Smooth muscle cell (in vitro differentiated cells): ENCODE data around the gene ESR1. TPM values are rescaled to one million over a fixed set of nuclear protein-coding genes. Genes with fewer than 3 reads are reported as not detected.

Experiments used
- DNase-seq: peaks from one replicate; lab custom pipeline; 2025; ENCODE audit not compliant: unreplicated experiment; lab: John Stamatoyannopoulos, UW
- H2AFZ ChIP-seq: fragments of 200-600 bp; sonication (generic); 2 replicates; pipeline ENCODE4 v1.6.0; 2016; ENCODE audit warnings: antibody characterized with exemption, low read depth, mild to moderate bottlenecking
- H3F3A ChIP-seq: fragments of 200-600 bp; sonication (generic); 2 replicates; pipeline ENCODE4 v1.6.0; 2017; ENCODE audit warnings: antibody characterized with exemption, low read depth
- H3K27ac ChIP-seq: fragments of 200-600 bp; sonication (generic); 2 replicates; pipeline ENCODE4 v1.5.1; 2016; ENCODE audit warnings: low read depth, mild to moderate bottlenecking
- H3K27me3 ChIP-seq: fragments of 200-600 bp; sonication (generic); 2 replicates; pipeline ENCODE4 v1.6.1; 2016; ENCODE audit warnings: low read depth, mild to moderate bottlenecking
- H3K36me3 ChIP-seq: fragments of 200-600 bp; sonication (generic); 2 replicates; pipeline ENCODE4 v1.5.1; 2016; ENCODE audit warnings: low read depth
- H3K4me1 ChIP-seq: fragments of 200-600 bp; sonication (generic); 2 replicates; pipeline ENCODE4 v1.5.1; 2016; ENCODE audit warnings: low read depth
- H3K4me2 ChIP-seq: fragments of 200-600 bp; sonication (generic); 2 replicates; pipeline ENCODE4 v1.6.0; 2016; ENCODE audit warnings: mild to moderate bottlenecking
- H3K4me3 ChIP-seq: fragments of 200-600 bp; sonication (generic); 2 replicates; pipeline ENCODE4 v1.5.1; 2016; ENCODE audit warnings: mild to moderate bottlenecking
- H3K79me2 ChIP-seq: fragments of 200-600 bp; sonication (generic); 2 replicates; pipeline ENCODE4 v1.6.0; 2016; ENCODE audit warnings: low read depth, mild to moderate bottlenecking
- H3K9ac ChIP-seq: fragments of 200-600 bp; sonication (generic); 2 replicates; pipeline ENCODE4 v1.6.0; 2016; ENCODE audit warnings: low read depth
- H3K9me3 ChIP-seq: fragments of 200-600 bp; sonication (generic); replicated peaks from 2 replicates; pipeline ENCODE4 v1.5.1; 2016; ENCODE audit warnings: low read depth
- H4K20me1 ChIP-seq: fragments of 200-600 bp; sonication (generic); 2 replicates; pipeline ENCODE4 v1.6.0; 2016; ENCODE audit warnings: low read depth
- WGBS: methylation state at CpG from one replicate; pipeline ENCODE4 v1.1.7; 2016; ENCODE audit warnings: low lambda C conversion rate; 5-methylcytosine and 5-hydroxymethylcytosine counted together
- polyA plus RNA-seq: library from polyadenylated mRNA; unstranded; fragments of >200 nt; fragmentation: Nextera tagmentation; extraction: Ambion mirVana; gene quantifications from 2 replicates; pipeline ENCODE4 v1.2.1, GENCODE V29; 2016
- total RNA-seq: library from RNA; depleted of rRNA; stranded (reverse); fragments of >200 nt; gene quantifications from 2 replicates; pipeline ENCODE4 v1.2.3, GENCODE V29; 2014
- TF ChIP-seq, protein P1 (sequence below): fragments of 200-600 bp; sonication (generic); IDR thresholded peaks from 2 replicates; pipeline ENCODE4 v1.5.1; 2017; ENCODE audit warnings: borderline replicate concordance, mild to moderate bottlenecking, antibody characterized with exemption; ENCODE audit not compliant: insufficient read depth, poor library complexity, severe bottlenecking

ESR1 gene
- total and polyA plus RNA-seq, 2 experiments from 2014 or later, result 0.16 TPM; not detected in 1

DNA sequence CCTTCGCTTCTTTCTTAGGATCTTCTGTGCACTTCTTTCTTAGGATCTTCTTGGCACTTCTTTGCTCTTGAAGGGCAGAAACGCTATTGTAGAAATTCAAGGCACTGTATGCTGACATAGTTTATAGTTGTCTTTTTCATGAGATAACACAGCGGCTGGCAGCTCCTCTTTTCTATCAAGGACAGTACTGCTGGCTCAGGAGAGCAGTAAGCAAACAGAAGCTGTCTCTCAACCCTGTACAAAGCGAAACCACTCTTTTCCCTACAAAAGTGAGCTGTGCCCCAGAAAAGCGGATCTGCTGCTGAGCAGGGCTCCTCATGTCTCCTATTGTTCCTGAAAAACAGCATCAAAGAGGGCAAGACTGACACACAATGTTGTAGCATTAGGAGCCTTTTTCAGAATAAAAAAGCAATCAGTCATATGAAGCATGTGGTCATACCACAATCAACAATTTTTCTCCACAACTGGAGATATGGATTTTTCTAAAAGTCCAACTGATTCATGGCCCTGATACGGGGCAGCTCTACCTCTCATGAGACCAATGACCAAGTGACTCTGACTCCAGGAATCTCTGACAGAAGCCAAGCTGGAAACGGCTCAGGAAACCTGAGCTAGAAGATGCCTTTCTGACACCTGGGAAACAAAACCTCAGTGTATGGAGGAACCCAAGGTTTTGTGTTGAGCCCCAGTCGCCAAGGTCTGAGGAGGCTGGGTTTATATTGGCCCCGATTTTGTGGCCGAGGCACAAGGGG, 255.9 kb downstream of the ESR1 start:
- TF ChIP-seq, protein P1, sequence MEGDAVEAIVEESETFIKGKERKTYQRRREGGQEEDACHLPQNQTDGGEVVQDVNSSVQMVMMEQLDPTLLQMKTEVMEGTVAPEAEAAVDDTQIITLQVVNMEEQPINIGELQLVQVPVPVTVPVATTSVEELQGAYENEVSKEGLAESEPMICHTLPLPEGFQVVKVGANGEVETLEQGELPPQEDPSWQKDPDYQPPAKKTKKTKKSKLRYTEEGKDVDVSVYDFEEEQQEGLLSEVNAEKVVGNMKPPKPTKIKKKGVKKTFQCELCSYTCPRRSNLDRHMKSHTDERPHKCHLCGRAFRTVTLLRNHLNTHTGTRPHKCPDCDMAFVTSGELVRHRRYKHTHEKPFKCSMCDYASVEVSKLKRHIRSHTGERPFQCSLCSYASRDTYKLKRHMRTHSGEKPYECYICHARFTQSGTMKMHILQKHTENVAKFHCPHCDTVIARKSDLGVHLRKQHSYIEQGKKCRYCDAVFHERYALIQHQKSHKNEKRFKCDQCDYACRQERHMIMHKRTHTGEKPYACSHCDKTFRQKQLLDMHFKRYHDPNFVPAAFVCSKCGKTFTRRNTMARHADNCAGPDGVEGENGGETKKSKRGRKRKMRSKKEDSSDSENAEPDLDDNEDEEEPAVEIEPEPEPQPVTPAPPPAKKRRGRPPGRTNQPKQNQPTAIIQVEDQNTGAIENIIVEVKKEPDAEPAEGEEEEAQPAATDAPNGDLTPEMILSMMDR, result no peak
- Histone ChIP-seq H3K9me3 (no peaks in the 10 kb centered on the region), H2AFZ (peak overlapping the region; percentile 57), H3K9ac (no peak overlapping the region), H3K4me2 (no peak overlapping the region), H3K36me3 (no peaks in the 10 kb centered on the region), H3K27me3 (no peaks in the 10 kb centered on the region), H3K4me1 (peaks cover 4% of the 10 kb centered on the region), H3K4me3 (no peak overlapping the region), H3F3A (no peaks in the 10 kb centered on the region), H3K79me2 (no peaks in the 10 kb centered on the region), H3K27ac (no peak overlapping the region), H4K20me1 (no peaks in the 10 kb centered on the region)
- DNase-seq, result no peak
- 87% methylated on average over 10 of the region's 10 CpGs for WGBS

DNA sequence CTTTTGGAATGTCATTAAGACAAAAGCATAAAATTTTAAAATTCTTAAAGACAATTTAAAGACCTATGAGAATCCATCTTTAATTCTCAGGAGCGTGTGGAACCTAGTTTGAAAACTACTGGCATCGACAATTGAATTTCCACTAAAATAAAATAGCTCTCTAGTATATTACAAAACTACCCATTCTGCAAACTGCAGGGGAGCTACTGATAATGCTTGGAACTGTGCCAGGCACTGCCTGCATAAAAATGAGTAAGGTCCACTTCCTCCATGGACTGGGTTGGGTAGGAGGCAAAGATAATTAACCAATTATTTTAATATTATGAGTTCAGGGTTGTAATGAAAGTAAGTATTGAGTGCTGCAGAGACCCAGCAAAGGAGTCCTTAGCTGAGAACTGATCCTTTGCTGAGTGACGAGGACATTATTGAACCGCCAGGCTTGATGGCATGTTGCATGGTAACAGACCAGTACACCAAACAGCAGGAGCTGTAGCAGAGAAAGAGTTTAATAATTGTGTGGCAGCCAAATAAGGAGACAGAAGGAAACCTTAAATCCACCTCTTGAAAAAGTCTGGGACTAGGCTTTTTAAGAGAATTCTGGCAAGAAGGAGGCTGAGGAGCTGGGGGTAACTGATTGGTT, 261.3 kb downstream of the ESR1 start:
- Histone ChIP-seq H4K20me1 (no peaks in the 10 kb centered on the region), H3K9ac (no peak overlapping the region), H3K79me2 (no peaks in the 10 kb centered on the region), H3K4me1 (peaks cover 4% of the 10 kb centered on the region), H3K4me2 (no peak overlapping the region), H3K27ac (no peak overlapping the region), H3K9me3 (no peaks in the 10 kb centered on the region), H2AFZ (no peak overlapping the region), H3K36me3 (no peaks in the 10 kb centered on the region), H3K4me3 (no peak overlapping the region), H3K27me3 (no peaks in the 10 kb centered on the region), H3F3A (no peaks in the 10 kb centered on the region)
- 93% methylated on average over 4 of the region's 4 CpGs for whole genome bisulfite sequencing
- TF ChIP-seq, protein P1, result no peak
- DNase-seq, result no peak

DNA sequence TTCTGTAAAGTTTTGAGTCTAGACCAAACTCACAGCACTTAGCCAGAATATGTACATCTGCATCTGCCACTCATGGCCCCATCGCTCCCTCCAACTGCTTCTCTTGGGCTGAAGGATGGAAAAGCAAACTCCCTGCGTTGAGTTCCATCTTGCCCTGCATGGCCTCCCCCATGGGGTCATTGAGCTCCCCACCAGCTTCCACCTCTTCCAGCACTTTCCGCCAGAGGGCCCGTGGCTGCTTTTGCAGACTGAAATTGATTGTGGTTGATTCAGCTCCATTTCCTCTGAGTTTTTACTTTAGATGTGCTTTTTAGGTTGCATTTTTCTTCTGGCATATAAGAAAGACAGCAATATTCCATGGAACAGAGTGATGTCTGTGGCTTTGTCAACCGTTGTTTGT, 263.1 kb downstream of the ESR1 start:
- no peaks in the 10 kb centered on the region for H3F3A ChIP-seq
- no peak overlapping the region for H3K27ac ChIP-seq
- H3K4me3 ChIP-seq, result no peak overlapping the region
- H2AFZ ChIP-seq, result no peak overlapping the region
- H3K79me2 ChIP-seq, result no peaks in the 10 kb centered on the region
- no peak overlapping the region for H3K9ac ChIP-seq
- TF ChIP-seq, protein P1, result no peak
- WGBS, result 89% methylated on average over 5 of the region's 5 CpGs
- no peaks in the 10 kb centered on the region for H3K9me3 ChIP-seq
- H3K4me1 ChIP-seq, result peaks cover 4% of the 10 kb centered on the region
- no peaks in the 10 kb centered on the region for H3K27me3 ChIP-seq
- no peak for DNase-seq
- no peak overlapping the region for H3K4me2 ChIP-seq
- H3K36me3 ChIP-seq, result no peaks in the 10 kb centered on the region
- no peaks in the 10 kb centered on the region for H4K20me1 ChIP-seq
